Tongue (tissue), 2 donors: ENCODE results near the gene METTL1. TPM values are rescaled to one million over a fixed set of nuclear protein-coding genes. Genes with fewer than 3 reads are reported as not detected.

Source experiments
- DNase-seq: peaks from one replicate; pipeline ENCODE4 v3.0.0-alpha.2; 2015
- total RNA-seq: library from RNA; depleted of rRNA; stranded (reverse); fragments of >200 nt; gene quantifications from one replicate; pipeline ENCODE4 v1.2.3, GENCODE V29; 2014

The METTL1 gene
- total RNA-seq, 1 donor from 2014 or later = 6.9 TPM

- no peak for DNase-seq
Measured at GRCh38 chr12:57767305-57767698, 4.6 kb downstream of the METTL1 start.

DNA sequence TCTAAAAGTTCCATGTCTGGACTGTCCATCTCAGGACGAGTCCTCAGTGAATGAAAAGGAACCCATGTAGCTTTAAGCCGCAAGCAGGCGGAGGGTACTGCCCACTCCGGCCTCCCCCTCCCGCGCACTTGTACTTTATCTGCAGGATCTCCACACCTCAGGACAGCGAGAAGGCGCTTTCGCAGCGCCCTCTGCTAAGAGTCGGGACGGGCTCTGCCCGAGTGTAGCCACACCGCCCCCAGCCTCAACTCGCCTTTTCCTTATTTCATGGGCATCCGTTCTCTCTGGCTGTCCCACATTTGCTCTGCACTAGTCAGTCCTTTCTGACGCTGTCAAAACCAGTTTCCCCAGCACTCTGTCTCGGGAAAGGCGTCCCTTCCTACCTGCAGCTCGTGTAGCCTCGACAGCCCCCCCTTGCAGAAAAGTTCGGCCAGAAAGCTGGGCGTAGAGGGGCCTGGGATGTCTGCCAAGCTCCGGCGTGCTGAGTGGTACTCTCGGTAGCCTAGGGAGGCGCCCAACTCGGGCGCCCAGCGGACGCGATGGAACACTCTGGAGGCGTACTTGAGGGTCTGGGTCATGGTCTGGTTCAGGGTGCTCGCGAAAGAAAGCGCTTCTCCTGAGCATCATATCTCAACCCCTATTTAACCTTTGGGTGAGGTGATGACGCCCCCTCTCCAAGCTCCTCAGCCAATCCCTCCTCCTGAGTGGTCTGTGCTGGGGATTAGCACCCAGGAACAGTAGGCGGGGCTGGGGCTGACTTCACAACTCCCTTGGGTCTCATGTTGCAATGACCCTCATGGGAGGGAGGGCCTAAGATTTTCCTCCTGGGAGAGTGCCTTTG lies 5.2 kb downstream of the METTL1 start, which contains the start of gene CYP27B1:
Gene CYP27B1 (minus strand): TSS at position 615 of the 841 bp plus-strand sequence. CDS start 37 bp downstream, at position 578.
- DNase-seq = no peak

GRCh38 chr12:57765698-57766463 lies 6.0 kb downstream of the METTL1 start:
- no peak for DNase-seq

- DNase-seq = no peak
Measured at GRCh38 chr12:57765003-57765697, 6.8 kb downstream of the METTL1 start.

DNA sequence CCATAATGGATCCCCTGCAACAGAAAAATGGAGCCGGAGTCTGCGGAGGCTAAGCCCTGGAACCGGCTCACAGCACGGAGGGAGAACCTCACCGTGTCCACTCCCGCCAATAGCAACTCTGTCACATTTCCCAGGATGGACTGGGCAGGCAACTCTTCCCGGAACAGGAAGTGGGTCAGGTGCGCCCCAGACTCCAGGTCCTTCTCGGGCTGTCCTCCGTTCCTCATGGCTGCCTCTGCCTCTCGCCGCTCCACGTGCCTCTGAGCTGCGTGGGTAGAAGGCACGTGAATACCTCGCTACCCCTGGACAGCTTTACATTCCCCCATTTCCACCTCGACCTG lies 7.3 kb downstream of the METTL1 start:
- DNase-seq = no peak

DNA sequence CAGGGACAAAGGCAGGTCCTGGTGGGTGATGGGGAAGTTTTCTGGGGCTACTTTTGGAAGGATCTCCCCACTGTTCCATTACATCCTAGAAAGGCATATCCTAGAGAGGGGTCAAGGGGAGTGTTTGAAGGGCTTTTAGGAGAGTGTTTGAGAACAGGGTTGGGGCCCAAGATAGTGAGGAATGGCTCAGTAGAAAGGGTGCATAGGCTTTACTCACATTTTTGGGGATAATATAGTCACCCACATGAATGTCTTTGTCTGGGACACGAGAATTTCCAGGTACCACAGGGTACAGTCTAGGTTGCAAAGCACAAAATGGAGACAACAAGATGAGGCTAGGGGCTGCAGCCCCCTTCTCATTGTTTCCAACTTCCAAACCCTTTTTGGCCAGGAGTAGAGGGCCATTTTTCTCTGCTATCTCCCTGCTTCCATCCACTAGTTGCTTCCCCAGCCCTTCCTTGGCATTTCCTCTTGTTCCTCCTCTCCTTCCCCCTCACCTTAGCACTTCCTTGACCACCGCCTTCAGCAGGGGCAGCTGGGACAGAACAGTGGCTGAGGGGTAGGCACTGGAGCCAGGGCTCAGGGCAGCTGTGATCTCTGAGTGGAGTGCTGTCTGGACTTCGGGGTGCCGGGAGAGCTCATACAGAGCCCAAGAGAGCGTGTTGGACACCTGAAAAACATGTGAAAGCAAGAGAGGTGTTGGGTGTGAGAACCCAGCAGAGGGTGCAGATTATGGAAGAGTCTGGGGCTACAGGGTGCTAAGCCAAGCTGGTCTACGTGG lies 7.8 kb downstream of the METTL1 start:
- no peak for DNase-seq

DNA sequence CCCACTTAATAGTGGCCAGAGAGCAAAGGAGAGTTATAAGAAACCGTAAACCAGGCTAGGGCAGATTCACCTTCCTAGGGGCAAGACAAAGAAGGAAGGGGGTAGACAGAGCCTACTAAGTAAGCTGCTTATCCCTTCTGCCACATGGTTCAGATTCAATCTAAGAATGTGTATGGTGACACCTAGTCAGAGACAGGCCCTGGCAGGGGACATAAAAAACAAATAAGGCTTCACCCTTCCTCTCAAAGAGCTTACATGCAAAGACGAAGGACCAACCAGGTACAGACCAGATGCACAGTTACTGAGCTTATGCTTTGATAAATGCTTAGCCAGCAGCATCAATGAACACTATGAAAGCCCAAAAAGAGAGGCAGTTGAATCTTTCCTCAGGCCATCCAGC lies 9.4 kb downstream of the METTL1 start:
- DNase-seq = no peak

DNA sequence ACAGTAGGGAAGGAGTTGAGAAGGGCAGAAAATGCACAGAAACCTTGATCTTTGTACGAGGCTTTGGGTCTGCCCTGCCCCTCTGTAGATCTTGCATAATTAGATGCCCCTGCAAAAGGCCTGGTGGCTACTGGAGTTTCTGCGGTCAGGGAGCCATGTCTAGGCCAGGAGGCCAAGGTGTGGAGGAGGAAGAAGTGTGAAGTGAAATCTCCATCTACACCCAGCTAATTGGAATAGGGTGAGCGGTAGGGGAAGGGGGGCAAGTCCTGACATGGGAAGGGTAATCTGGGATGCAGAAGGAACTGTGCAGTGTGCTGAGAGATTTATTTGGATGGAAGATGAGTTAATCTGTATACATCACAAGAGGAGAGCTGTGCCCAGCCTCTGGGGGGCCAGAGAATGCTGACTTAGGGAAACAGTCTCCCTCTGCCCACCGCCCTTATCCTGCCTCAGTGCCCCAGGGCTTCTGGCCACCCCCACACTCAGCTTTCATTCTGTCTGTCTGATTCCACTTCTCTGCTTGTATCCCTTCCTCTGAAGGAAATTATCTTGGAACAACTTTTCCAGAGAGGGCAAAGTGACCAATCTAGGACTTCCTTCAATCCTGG lies 10.4 kb downstream of the METTL1 start:
- no peak for DNase-seq

DNA sequence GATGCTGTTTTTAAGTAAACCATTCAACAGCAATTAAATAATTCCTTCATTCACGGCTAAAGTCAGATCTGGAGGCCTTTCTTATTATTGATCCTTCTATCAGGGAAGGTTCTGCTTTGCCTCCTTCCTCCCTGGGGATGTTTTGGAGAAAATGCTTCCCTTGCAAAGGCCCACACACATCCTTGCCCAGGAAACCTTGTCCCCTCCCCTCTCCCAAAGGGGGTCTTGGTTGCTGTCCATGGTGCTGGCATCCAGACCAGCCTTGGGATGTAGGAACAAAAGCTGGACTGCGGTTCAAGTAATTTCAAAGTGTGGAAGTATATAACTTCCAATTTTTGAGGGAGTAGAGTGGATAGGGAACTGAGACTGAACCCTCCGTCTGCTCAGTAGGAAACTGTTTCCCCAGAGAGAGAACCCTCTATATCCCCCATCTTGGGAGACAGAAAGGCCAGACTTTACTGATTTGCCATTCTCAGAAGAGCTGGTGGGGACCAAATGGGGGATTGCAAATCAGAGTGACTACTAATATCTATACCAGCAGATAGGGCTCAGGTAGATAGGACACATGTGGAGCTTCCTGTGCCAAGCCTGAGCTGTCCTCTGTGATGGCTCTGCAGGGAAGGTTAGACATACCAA lies 11.4 kb downstream of the METTL1 start:
- DNase-seq = peak; percentile 64

DNA sequence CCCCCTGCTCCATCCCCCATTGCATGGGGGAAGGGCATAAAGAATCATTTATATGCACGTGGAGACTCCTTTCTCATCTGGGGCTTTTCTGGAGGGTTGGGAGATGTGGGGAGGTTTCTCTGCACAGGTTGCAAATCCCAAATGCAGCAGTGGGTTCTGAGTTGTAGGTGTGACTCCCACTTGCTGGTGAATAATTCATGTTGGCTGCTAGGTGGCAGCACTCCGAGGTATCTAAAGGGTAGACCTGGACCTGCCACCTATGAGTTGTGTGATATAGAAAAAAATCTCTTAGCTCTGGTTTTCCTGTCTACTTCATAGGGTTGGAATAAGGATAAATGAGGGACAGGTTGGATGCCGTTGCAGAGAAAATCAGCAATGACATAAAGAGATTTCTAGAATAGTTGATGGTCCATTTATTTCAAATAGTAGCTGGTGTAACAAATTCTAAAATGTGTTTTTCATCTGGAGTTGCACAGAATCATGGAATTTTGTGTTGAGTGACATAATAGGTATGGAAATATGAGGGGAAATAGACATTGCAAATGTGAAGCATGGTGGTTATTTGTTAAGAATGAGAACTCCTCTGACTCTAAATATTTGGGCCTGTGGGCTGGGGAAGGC lies 12.4 kb downstream of the METTL1 start:
- DNase-seq = no peak

DNA sequence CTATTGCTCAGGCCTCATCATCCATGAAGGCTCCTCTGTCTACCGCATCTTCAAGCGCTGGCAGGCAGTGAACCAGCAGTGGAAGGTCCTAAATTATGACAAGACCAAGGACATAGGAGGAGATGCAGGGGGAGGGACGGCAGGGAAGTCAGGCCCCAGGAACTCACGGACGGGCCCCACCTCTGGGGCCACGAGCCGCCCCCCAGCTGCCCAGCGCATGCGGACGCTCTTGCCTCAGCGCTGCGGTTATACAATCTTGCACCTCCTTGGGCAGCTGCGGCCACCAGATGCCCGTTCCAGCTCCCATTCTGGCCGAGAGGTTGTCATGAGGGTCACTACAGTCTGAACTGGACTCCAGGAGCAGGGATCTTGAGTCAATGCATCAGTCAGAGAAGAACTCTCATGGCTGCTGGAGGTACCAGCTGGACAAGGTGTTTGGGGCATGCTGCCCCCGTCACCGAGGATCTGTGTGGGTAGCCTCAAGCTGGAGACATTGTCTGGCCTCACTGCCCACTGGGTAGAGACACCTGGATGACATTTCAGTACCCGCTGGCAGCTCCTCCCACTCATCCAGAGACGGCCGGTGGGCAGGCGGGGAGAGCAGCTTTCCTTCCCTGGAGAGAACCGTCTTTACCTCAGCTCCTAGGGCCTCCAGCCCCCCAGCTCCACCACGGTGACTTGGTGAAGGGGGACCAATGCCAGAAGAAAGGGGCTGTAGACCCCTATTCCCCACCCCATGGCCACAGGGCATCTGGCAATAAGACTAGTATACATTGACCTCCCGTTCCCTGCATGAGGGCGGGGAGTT lies 13.1 kb downstream of the METTL1 start:
- DNase-seq = no peak

GRCh38 chr12:57757771-57758170 lies 14.1 kb downstream of the METTL1 start:
- no peak for DNase-seq

- peak; percentile 37 for DNase-seq
Measured at GRCh38 chr12:57756406-57757341, 15.2 kb downstream of the METTL1 start.

- DNase-seq = no peak
Measured at GRCh38 chr12:57755454-57756372, 16.2 kb downstream of the METTL1 start.

DNA sequence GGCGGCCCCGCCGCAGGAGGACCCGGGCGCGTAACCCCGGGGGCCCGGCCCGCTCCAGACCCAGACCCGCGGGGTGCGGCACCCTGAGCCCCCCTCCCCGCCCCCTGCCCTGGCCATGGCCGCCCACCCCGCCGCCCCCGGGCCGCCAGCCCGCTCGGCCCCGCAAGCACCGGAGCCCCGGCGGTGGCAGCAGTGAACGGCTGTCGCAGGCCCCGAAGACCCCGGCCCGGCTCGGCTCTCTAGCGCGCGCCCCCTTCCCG lies 16.8 kb downstream of the METTL1 start:
- no peak for DNase-seq

DNA sequence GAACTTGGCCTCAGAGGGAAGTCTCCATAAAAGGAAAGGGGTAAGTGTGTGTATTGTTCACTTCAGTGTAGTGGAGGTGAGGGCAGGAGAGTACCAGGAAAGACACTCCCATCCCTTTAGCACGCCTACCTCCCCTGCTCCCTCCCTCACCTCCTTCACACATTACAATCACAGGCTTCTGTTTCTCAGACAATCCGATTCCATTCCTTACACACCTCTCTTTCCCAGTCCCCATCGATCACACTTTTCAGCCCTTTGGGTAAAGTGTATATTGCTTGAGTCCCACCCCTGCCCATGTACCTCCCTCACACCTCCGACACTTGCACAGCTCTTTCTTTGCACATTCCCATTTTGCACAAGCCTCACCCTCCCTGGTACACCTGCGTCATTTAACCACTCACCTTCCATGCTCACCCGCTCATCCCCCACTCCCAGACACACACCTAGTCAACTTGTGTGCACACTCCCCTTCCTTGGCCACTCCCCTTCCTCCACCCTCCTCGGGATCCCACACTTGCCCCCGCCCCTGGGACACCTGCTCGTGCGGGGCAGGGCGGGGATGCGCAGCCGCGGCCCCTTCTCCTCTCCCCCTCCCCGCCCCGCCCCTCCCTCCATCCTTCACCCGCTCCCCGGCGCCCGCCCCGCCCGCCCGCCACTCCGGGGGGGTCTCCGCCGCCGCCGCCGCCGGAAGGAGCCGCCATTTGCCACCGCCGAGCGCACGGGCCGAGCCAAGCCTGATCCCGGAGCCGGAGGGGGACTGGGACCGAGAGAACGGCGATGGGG lies 17.3 kb downstream of the METTL1 start, which contains the start of gene MARCHF9:
Gene MARCHF9 (plus strand): TSS at position 693 of the 783 bp plus-strand sequence. CDS start 426 bp downstream, outside the sequence.
- peak; percentile 72 for DNase-seq
